ENCODE results near the gene PSD4. TPM values are rescaled to one million over a fixed set of nuclear protein-coding genes. Genes with fewer than 3 reads are reported as not detected.

PSD4 gene
- polyA plus RNA-seq, 2 of the 4 experiments (the other 2 are of a cell fraction): 5.4 to 21.6 TPM

DNA sequence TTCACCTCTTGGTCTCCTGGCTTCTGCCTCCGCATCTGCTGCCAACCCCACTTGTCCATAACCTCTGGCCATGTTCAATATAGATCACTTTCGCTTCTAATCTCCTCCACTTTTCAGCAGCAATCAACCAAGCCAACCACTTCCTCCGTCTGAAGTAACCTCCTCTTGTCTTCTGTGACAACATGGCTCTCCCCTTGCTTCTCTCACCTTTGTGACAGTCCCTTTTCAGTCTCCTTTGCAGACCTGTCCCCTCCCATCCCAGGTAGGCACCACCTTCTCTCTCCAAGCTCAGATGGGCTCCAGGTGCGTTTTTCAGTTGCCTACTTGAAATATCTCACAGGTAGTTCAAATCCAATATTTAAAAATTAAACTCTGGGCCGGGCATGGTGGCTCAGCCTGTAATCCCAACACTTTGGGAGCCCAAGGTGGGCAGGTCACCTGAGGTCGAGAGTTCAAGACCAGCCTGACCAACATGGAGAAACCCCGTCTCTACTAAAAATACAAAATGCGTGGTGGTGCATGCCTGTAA lies 4.7 kb upstream of the PSD4 start:
- POLR2A ChIA-PET: no interaction called here
- H3K4me3 ChIP-seq: no peak overlapping the region
- FAIRE-seq (no peak), DNase-seq (ENCODE audit: low read depth in 1 of 2, low spot score in 1 of 2) (no peak), ATAC-seq (no peak)
- no peak overlapping the region for H3K27ac ChIP-seq
- TF ChIP-seq TP53 (CRISPR knock-in tag; IDR thresholded peaks at IDR 0.05): no peak
- TF ChIP-seq HDAC2 (IDR thresholded peaks at IDR 0.05): no peak
- TF ChIP-seq, protein P1, sequence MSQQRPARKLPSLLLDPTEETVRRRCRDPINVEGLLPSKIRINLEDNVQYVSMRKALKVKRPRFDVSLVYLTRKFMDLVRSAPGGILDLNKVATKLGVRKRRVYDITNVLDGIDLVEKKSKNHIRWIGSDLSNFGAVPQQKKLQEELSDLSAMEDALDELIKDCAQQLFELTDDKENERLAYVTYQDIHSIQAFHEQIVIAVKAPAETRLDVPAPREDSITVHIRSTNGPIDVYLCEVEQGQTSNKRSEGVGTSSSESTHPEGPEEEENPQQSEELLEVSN (IDR thresholded peaks at IDR 0.05; ENCODE audit: borderline replicate concordance, low read depth): no peak
- TF ChIP-seq CHD4 (IDR thresholded peaks at IDR 0.05; ENCODE audit: borderline replicate concordance): no peak
- TF ChIP-seq MAFK (IDR thresholded peaks at IDR 0.05; ENCODE audit: partially characterized antibody): no peak
- TF ChIP-seq ZNF302 (CRISPR knock-in tag; IDR thresholded peaks at IDR 0.05): no peak
- no peak for TF ChIP-seq SREBF2 (IDR thresholded peaks at IDR 0.05)
- TF ChIP-seq, protein P2, sequence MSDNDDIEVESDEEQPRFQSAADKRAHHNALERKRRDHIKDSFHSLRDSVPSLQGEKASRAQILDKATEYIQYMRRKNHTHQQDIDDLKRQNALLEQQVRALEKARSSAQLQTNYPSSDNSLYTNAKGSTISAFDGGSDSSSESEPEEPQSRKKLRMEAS (IDR thresholded peaks at IDR 0.05): no peak
- no peak for TF ChIP-seq SMC3 (IDR thresholded peaks at IDR 0.05)
- no peak for TF ChIP-seq POLR2AphosphoS2 (conservative IDR thresholded peaks at IDR 0.05; ENCODE audit: low read length)
- TF ChIP-seq FOSL2 (IDR thresholded peaks at IDR 0.05): no peak
- no peak for TF ChIP-seq FOSL2 (CRISPR knock-in tag; IDR thresholded peaks at IDR 0.05)
- TF ChIP-seq CHD2 (IDR thresholded peaks at IDR 0.05; ENCODE audit: low read length, partially characterized antibody): no peak
- WGBS (ENCODE audit: missing lambda C conversion rate): 73% methylated on average over 8 of the region's 8 CpGs
- H3K4me2 ChIP-seq: no peak overlapping the region
- H3K4me1 ChIP-seq: no peaks in the 10 kb centered on the region
- CTCF ChIA-PET: no interaction called here
- no peaks in the 10 kb centered on the region for H3K9me3 ChIP-seq

DNA sequence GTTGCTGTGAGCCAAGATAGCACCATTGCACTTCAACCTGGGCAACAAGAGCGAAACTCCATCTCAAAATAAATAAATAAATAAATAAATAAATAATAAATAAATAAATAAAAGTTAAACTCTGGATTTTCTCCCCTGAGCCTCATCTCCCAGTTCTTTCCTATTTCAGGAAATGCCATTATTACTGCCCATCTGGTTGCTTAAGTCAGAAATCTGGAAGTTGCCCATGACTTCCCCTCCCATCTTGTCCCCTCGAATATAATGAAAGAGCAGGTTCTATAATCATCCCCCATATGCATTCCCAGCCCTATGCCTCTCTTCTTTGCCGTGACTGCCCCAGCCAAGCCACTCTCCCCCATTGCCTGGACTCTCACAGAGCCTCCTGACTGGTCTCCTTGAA lies 4.2 kb upstream of the PSD4 start:
- POLR2A ChIA-PET: no interaction called here
- 62% methylated on average over 3 of the region's 3 CpGs for WGBS (ENCODE audit: missing lambda C conversion rate)
- Histone ChIP-seq H3K4me2 (no peak overlapping the region), H3K9me3 (no peaks in the 10 kb centered on the region), H3K4me1 (no peaks in the 10 kb centered on the region), H3K27ac (no peak overlapping the region), H3K4me3 (no peak overlapping the region)
- CTCF ChIA-PET: no interaction called here
- DNase-seq (ENCODE audit: low read depth in 1 of 2, low spot score in 1 of 2) (no peak), FAIRE-seq (no peak), ATAC-seq (no peak)
- TF ChIP-seq, protein P3, sequence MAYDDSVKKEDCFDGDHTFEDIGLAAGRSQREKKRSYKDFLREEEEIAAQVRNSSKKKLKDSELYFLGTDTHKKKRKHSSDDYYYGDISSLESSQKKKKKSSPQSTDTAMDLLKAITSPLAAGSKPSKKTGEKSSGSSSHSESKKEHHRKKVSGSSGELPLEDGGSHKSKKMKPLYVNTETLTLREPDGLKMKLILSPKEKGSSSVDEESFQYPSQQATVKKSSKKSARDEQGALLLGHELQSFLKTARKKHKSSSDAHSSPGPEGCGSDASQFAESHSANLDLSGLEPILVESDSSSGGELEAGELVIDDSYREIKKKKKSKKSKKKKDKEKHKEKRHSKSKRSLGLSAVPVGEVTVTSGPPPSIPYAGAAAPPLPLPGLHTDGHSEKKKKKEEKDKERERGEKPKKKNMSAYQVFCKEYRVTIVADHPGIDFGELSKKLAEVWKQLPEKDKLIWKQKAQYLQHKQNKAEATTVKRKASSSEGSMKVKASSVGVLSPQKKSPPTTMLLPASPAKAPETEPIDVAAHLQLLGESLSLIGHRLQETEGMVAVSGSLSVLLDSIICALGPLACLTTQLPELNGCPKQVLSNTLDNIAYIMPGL (CRISPR knock-in tag; IDR thresholded peaks at IDR 0.05; ENCODE audit: borderline replicate concordance): no peak
- no peak for TF ChIP-seq CHD2 (IDR thresholded peaks at IDR 0.05; ENCODE audit: low read length, partially characterized antibody)
- TF ChIP-seq, protein P4, sequence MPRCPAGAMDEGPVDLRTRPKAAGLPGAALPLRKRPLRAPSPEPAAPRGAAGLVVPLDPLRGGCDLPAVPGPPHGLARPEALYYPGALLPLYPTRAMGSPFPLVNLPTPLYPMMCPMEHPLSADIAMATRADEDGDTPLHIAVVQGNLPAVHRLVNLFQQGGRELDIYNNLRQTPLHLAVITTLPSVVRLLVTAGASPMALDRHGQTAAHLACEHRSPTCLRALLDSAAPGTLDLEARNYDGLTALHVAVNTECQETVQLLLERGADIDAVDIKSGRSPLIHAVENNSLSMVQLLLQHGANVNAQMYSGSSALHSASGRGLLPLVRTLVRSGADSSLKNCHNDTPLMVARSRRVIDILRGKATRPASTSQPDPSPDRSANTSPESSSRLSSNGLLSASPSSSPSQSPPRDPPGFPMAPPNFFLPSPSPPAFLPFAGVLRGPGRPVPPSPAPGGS (IDR thresholded peaks at IDR 0.05): no peak
- no peak for TF ChIP-seq HEYL (CRISPR knock-in tag; IDR thresholded peaks at IDR 0.05)
- TF ChIP-seq GATA3 (IDR thresholded peaks at IDR 0.05; ENCODE audit: borderline replicate concordance): no peak
- TF ChIP-seq ESRRA (IDR thresholded peaks at IDR 0.05; ENCODE audit: borderline replicate concordance, low read length): no peak
- no peak; the same call in 1 of the 2 replicates for TF ChIP-seq ZC3H11A (IDR thresholded peaks at IDR 0.05)

DNA sequence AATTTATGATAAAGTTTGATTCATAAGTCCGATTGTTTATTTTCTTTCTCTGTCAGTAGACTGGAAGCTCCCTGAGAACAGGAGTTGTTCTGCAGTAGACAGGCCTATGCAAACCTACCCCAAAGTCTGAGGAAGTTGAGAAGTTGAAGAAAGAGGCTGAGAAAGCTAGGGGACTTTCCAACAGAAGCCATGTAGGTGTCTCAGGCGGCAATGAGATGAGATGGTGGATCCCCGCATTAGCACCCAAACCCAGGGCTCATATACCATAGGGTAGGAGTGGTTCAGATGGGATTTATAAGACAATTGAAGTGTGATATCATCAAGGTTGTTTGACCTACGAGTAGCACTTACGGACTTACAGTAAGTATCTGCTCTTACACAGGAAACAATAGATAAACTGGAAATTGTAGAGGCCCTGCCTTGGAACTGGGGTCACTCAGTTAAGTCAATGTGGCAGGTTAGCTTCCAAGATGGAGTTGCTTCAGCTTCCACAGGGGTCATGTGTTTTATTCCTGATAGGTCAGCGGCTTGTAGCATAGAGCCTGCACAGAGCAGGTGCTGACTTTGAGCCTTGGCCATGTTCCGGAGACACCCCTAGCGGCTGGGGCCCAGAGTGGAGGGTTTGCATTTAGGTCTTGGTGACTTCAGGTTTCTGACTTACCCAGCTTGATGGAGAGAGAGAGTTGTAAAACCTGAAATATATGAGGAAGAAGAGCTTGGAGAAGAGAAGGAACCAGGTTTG lies 2.3 kb upstream of the PSD4 start:
- Histone ChIP-seq H3K4me1 (no peaks in the 10 kb centered on the region), H3K4me3 (no peak overlapping the region), H3K9me3 (no peaks in the 10 kb centered on the region), H3K4me2 (no peak overlapping the region), H3K27ac (no peak overlapping the region)
- TF ChIP-seq, protein P5, sequence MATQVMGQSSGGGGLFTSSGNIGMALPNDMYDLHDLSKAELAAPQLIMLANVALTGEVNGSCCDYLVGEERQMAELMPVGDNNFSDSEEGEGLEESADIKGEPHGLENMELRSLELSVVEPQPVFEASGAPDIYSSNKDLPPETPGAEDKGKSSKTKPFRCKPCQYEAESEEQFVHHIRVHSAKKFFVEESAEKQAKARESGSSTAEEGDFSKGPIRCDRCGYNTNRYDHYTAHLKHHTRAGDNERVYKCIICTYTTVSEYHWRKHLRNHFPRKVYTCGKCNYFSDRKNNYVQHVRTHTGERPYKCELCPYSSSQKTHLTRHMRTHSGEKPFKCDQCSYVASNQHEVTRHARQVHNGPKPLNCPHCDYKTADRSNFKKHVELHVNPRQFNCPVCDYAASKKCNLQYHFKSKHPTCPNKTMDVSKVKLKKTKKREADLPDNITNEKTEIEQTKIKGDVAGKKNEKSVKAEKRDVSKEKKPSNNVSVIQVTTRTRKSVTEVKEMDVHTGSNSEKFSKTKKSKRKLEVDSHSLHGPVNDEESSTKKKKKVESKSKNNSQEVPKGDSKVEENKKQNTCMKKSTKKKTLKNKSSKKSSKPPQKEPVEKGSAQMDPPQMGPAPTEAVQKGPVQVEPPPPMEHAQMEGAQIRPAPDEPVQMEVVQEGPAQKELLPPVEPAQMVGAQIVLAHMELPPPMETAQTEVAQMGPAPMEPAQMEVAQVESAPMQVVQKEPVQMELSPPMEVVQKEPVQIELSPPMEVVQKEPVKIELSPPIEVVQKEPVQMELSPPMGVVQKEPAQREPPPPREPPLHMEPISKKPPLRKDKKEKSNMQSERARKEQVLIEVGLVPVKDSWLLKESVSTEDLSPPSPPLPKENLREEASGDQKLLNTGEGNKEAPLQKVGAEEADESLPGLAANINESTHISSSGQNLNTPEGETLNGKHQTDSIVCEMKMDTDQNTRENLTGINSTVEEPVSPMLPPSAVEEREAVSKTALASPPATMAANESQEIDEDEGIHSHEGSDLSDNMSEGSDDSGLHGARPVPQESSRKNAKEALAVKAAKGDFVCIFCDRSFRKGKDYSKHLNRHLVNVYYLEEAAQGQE (IDR thresholded peaks at IDR 0.05): no peak
- TF ChIP-seq CEBPB (IDR thresholded peaks at IDR 0.05): no peak
- no peak for TF ChIP-seq HOXB5 (CRISPR knock-in tag; IDR thresholded peaks at IDR 0.05)
- DNase-seq (ENCODE audit: low read depth in 1 of 2, low spot score in 1 of 2) (no peak), FAIRE-seq (no peak), ATAC-seq (no peak)
- ChIA-PET POLR2A (no interaction called here), CTCF (interaction anchor here (1.3 to 6.3 kb wide), 4 partner anchors 11 to 199 kb away, joined by 3 to 41 read pairs (median 5); no protein-coding TSS in a partner anchor)
- 81% methylated on average over 8 of the region's 8 CpGs for WGBS (ENCODE audit: missing lambda C conversion rate)

Measured in A549 (cell line).